Mononuclear cell (primary cell): ENCODE measurements around the gene NFIA. TPM values are rescaled to one million over a fixed set of nuclear protein-coding genes. Genes with fewer than 3 reads are reported as not detected.

ENCODE experiments used
- H3K27me3 ChIP-seq: 2 replicates; pipeline ENCODE4 v1.6.0; 2011; ENCODE audit warnings: low read length, control low read depth; ENCODE audit not compliant: insufficient read depth
- H3K4me1 ChIP-seq: 2 replicates; pipeline ENCODE4 v1.5.1; 2011; ENCODE audit warnings: mild to moderate bottlenecking, low read length, control low read depth; ENCODE audit not compliant: insufficient read depth
- H3K4me3 ChIP-seq: 2 replicates; pipeline ENCODE4 v1.5.1; 2011; ENCODE audit warnings: mild to moderate bottlenecking, low read length, moderate library complexity
- H3K9me3 ChIP-seq: 2 replicates; pipeline ENCODE4 v1.5.1; 2011; ENCODE audit warnings: low read depth, mild to moderate bottlenecking, control low read depth, low read length
- total RNA-seq: library from RNA; depleted of rRNA; stranded (reverse); fragments of >200 nt; gene quantifications from one replicate; pipeline ENCODE4 v1.2.3, GENCODE V29; 2012

NFIA gene
- total RNA-seq, 1 donor = 3.5 TPM

GRCh38 chr1:61085983-61086644, 3.8 kb downstream of the NFIA start:
- Histone ChIP-seq H3K4me1 (peaks cover 12% of the 10 kb centered on the region), H3K27me3 (peaks cover 19% of the 10 kb centered on the region), H3K9me3 (no peaks in the 10 kb centered on the region), H3K4me3 (no peak overlapping the region)

GRCh38 chr1:61087571-61087970, 5.2 kb downstream of the NFIA start:
- no peaks in the 10 kb centered on the region for H3K9me3 ChIP-seq
- peaks cover 12% of the 10 kb centered on the region for H3K27me3 ChIP-seq
- H3K4me1 ChIP-seq = peaks cover 5% of the 10 kb centered on the region
- H3K4me3 ChIP-seq = no peak overlapping the region

- Histone ChIP-seq H3K4me3 (no peak overlapping the region), H3K9me3 (no peaks in the 10 kb centered on the region), H3K27me3 (peaks cover 12% of the 10 kb centered on the region), H3K4me1 (peaks cover 5% of the 10 kb centered on the region)
Measured at GRCh38 chr1:61088163-61088974, 6.0 kb downstream of the NFIA start.

GRCh38 chr1:61089338-61089737, 7.0 kb downstream of the NFIA start:
- no peaks in the 10 kb centered on the region for H3K4me1 ChIP-seq
- H3K4me3 ChIP-seq = no peak overlapping the region
- no peaks in the 10 kb centered on the region for H3K9me3 ChIP-seq

GRCh38 chr1:61089741-61090140, 7.4 kb downstream of the NFIA start:
- Histone ChIP-seq H3K9me3 (no peaks in the 10 kb centered on the region), H3K27me3 (peaks cover 2% of the 10 kb centered on the region), H3K4me1 (no peaks in the 10 kb centered on the region)

More at GRCh38 chr1:61089338-61089737, 7.0 kb downstream of the NFIA start:
- peaks cover 6% of the 10 kb centered on the region for H3K27me3 ChIP-seq

GRCh38 chr1:61090546-61091202, 8.3 kb downstream of the NFIA start:
- H3K27me3 ChIP-seq = no peaks in the 10 kb centered on the region
- H3K4me3 ChIP-seq = no peak overlapping the region
- no peaks in the 10 kb centered on the region for H3K9me3 ChIP-seq
- H3K4me1 ChIP-seq = no peaks in the 10 kb centered on the region

More at GRCh38 chr1:61089741-61090140, 7.4 kb downstream of the NFIA start:
- H3K4me3 ChIP-seq = no peak overlapping the region

- H3K4me3 ChIP-seq = no peak overlapping the region
- no peaks in the 10 kb centered on the region for H3K27me3 ChIP-seq
- no peaks in the 10 kb centered on the region for H3K4me1 ChIP-seq
- no peaks in the 10 kb centered on the region for H3K9me3 ChIP-seq
Measured at GRCh38 chr1:61091455-61091854, 9.1 kb downstream of the NFIA start.

GRCh38 chr1:61092642-61093041, 10.3 kb downstream of the NFIA start:
- H3K4me3 ChIP-seq = no peak overlapping the region
- no peaks in the 10 kb centered on the region for H3K27me3 ChIP-seq
- H3K4me1 ChIP-seq = no peaks in the 10 kb centered on the region
- no peaks in the 10 kb centered on the region for H3K9me3 ChIP-seq

GRCh38 chr1:61093525-61094137, 11.3 kb downstream of the NFIA start:
- no peaks in the 10 kb centered on the region for H3K27me3 ChIP-seq

GRCh38 chr1:61094677-61095469, 12.5 kb downstream of the NFIA start:
- H3K27me3 ChIP-seq = no peaks in the 10 kb centered on the region
- H3K4me3 ChIP-seq = no peak overlapping the region
- H3K9me3 ChIP-seq = no peaks in the 10 kb centered on the region
- peaks cover 11% of the 10 kb centered on the region for H3K4me1 ChIP-seq

More at GRCh38 chr1:61093525-61094137, 11.3 kb downstream of the NFIA start:
- Histone ChIP-seq H3K9me3 (no peaks in the 10 kb centered on the region), H3K4me3 (no peak overlapping the region), H3K4me1 (no peaks in the 10 kb centered on the region)

- H3K4me1 ChIP-seq = peaks cover 16% of the 10 kb centered on the region
- no peaks in the 10 kb centered on the region for H3K9me3 ChIP-seq
Measured at GRCh38 chr1:61095470-61095812, 13.1 kb downstream of the NFIA start.

GRCh38 chr1:61097317-61097716, 15.0 kb downstream of the NFIA start:
- Histone ChIP-seq H3K27me3 (no peaks in the 10 kb centered on the region), H3K4me3 (no peak overlapping the region), H3K4me1 (peaks cover 16% of the 10 kb centered on the region), H3K9me3 (no peaks in the 10 kb centered on the region)

More at GRCh38 chr1:61095470-61095812, 13.1 kb downstream of the NFIA start:
- Histone ChIP-seq H3K4me3 (no peak overlapping the region), H3K27me3 (no peaks in the 10 kb centered on the region)

- Histone ChIP-seq H3K4me3 (no peak overlapping the region), H3K27me3 (no peaks in the 10 kb centered on the region), H3K9me3 (no peaks in the 10 kb centered on the region), H3K4me1 (peaks cover 16% of the 10 kb centered on the region)
Measured at GRCh38 chr1:61097722-61098121, 15.4 kb downstream of the NFIA start.

GRCh38 chr1:61098333-61098732, 16.0 kb downstream of the NFIA start:
- peaks cover 16% of the 10 kb centered on the region for H3K4me1 ChIP-seq
- H3K27me3 ChIP-seq = no peaks in the 10 kb centered on the region
- no peaks in the 10 kb centered on the region for H3K9me3 ChIP-seq
- no peak overlapping the region for H3K4me3 ChIP-seq
